Peyer's patch (tissue), 4 donors: Measurements from ENCODE around the gene LIG4.

Experiments
- CTCF ChIP-seq, 6 experiments: fragments of 450-650 bp in 4 of 6; fragments of 200-600 bp in 2 of 6; sonication (generic) in 1 of 6; IDR thresholded peaks; one replicate each; pipeline ENCODE4 v1.5.1; 2017 to 2019; ENCODE audit warnings: antibody characterized with exemption in 6 of 6, mild to moderate bottlenecking in 3 of 6, moderate library complexity in 1 of 6
- POLR2A ChIP-seq, 2 donors: fragments of 450-650 bp; IDR thresholded peaks; one replicate each; pipeline ENCODE4 v1.5.1; 2017; ENCODE audit warnings: antibody characterized with exemption in 2 of 2, mild to moderate bottlenecking in 2 of 2, moderate library complexity in 2 of 2

GRCh38 chr13:108158746-108159145, 56.6 kb downstream of the LIG4 start:
- TF ChIP-seq CTCF (IDR thresholded peaks at IDR 0.05) (no peak), POLR2A (IDR thresholded peaks at IDR 0.05) (no peak)
